NCI-H82 (cell line): ENCODE results near the gene XXYLT1.

Source experiments
- DNase-seq: peaks from one replicate; lab custom pipeline; 2025; lab: John Stamatoyannopoulos, UW

XXYLT1 gene

GRCh38 chr3:195168009-195168762 is 102.8 kb downstream of the XXYLT1 start:
- no peak for DNase-seq

- DNase-seq, result no peak
These were observed 105.2 kb downstream of the XXYLT1 start for GRCh38 chr3:195165790-195166189.

- DNase-seq, result no peak
These were observed 105.7 kb downstream of the XXYLT1 start for GRCh38 chr3:195165265-195165609.

GRCh38 chr3:195164573-195165264 is 106.2 kb downstream of the XXYLT1 start:
- DNase-seq, result no peak

GRCh38 chr3:195163719-195164572 is 107.0 kb downstream of the XXYLT1 start:
- no peak for DNase-seq

DNA sequence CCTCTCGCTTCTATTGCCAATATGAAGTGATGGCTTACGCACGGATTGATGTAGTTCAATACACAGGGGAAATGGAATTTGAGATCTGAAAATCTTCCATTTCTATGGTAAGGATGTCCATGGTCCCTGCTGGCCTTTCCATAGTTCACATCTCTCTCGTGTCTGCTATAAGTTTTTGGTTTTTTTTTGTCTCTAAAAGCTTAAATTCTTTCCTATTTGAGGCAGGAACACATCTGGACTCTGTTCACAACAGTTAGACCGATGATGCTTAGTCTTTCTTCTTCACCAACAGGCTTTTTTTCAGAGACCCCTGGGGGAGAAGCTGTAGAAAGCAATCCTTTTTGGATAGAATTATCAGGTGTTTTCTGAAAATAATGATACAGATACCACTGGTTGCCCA is 108.1 kb downstream of the XXYLT1 start:
- no peak for DNase-seq

DNA sequence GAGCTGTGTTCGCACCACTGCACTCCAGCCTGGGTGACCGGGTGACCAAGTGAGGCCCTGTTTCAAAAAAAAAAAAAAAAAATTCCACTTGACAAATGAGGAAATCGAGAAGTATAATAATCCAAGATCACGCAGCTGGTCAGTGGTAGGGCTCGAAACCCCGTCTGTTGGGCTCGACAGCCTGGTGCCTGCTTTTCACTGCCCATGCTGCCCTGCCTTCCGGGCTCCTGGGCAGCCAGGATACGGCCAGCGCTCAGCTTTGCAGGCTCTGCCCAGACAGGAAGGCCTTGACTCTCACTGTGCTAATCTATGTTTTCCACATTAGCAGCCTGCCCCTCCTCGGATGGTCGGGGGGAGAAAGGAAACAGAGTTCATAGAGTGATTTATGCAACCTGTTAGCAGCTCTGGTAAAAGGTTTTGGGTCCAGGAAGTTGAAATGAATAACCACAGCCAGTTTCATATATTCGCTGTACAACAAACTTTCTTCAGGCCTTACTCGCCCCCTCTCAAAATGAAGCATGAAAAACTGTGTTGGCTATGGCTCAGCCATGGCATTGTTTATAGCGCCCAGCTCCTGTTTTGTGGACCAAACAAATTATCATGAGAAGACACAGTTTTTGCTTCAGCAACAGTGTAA is 108.8 kb downstream of the XXYLT1 start:
- DNase-seq, result no peak

- no peak for DNase-seq
These were observed 110.0 kb downstream of the XXYLT1 start for GRCh38 chr3:195160908-195161434.

GRCh38 chr3:195160257-195160898 is 110.6 kb downstream of the XXYLT1 start:
- DNase-seq, result no peak

- no peak for DNase-seq
These were observed 111.2 kb downstream of the XXYLT1 start for GRCh38 chr3:195159814-195160165.

GRCh38 chr3:195159117-195159813 is 111.7 kb downstream of the XXYLT1 start:
- no peak for DNase-seq

DNA sequence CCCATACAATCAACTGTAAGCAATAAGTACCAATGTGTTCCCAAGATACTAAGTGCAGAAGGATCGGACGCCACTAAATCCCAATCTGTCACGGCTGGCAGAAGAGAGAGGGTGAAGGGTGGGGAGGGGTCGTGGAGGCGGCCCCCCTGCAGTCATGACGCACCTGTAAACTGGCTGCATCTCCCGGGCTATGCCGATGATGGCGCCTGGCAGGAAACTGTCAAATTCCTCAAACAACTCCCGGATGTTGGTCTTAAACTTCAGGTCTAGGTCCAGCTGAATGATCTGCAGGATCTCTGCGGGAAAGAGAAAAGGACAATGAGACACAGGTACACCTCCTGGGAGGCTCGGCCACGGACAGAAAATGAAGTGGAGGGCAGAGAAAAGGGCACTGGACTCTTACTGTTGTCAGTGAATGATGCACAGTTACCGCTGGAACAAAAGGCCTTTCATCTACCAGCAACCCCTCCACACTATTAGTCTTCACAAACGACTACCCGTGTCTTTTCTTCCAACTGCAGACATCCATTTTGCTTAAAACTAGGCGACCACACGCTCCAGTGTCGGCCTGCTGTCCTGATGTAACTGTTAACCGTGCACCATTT is 114.6 kb downstream of the XXYLT1 start:
- DNase-seq, result no peak

GRCh38 chr3:195155570-195156241 is 115.3 kb downstream of the XXYLT1 start:
- DNase-seq, result no peak

- DNase-seq, result no peak
These were observed 116.0 kb downstream of the XXYLT1 start for GRCh38 chr3:195154793-195155535.

GRCh38 chr3:195154111-195154791 is 116.7 kb downstream of the XXYLT1 start:
- DNase-seq, result no peak

GRCh38 chr3:195153653-195154052 is 117.3 kb downstream of the XXYLT1 start:
- no peak for DNase-seq

GRCh38 chr3:195153130-195153529 is 117.8 kb downstream of the XXYLT1 start:
- no peak for DNase-seq

GRCh38 chr3:195151866-195152541 is 119.0 kb downstream of the XXYLT1 start:
- DNase-seq, result no peak
